ENCODE measurements around the gene SRXN1. TPM values are rescaled to one million over a fixed set of nuclear protein-coding genes. Genes with fewer than 3 reads are reported as not detected.

SRXN1 gene
- total RNA-seq, 1 donor from 2014 or later, result 20.8 TPM

- Mint-ChIP-seq H3K27ac (ENCODE audit: unreplicated experiment) (no peak overlapping the region), H3K36me3 (ENCODE audit: low read depth) (peaks cover 5% of the 10 kb centered on the region), H3K27me3 (ENCODE audit: low read depth) (peaks cover 60% of the 10 kb centered on the region), H3K4me3 (ENCODE audit: unreplicated experiment) (no peak overlapping the region), H3K9me3 (ENCODE audit: low read depth) (peaks cover 13% of the 10 kb centered on the region), H3K4me1 (ENCODE audit: low read depth) (peaks cover 4% of the 10 kb centered on the region)
- DNase-seq (ENCODE audit: low spot score), result no peak
- TF ChIP-seq, protein P1, sequence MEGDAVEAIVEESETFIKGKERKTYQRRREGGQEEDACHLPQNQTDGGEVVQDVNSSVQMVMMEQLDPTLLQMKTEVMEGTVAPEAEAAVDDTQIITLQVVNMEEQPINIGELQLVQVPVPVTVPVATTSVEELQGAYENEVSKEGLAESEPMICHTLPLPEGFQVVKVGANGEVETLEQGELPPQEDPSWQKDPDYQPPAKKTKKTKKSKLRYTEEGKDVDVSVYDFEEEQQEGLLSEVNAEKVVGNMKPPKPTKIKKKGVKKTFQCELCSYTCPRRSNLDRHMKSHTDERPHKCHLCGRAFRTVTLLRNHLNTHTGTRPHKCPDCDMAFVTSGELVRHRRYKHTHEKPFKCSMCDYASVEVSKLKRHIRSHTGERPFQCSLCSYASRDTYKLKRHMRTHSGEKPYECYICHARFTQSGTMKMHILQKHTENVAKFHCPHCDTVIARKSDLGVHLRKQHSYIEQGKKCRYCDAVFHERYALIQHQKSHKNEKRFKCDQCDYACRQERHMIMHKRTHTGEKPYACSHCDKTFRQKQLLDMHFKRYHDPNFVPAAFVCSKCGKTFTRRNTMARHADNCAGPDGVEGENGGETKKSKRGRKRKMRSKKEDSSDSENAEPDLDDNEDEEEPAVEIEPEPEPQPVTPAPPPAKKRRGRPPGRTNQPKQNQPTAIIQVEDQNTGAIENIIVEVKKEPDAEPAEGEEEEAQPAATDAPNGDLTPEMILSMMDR (IDR thresholded peaks at IDR 0.05), result no peak
These were observed 37.5 kb downstream of the SRXN1 start for GRCh38 chr20:615514-615913.

- H3K9me3 Mint-ChIP-seq (ENCODE audit: low read depth), result no peaks in the 10 kb centered on the region
- peak; percentile 20 for DNase-seq (ENCODE audit: low spot score)
- TF ChIP-seq, protein P1 (IDR thresholded peaks at IDR 0.05), result no peak
- H3K27ac Mint-ChIP-seq (ENCODE audit: unreplicated experiment), result no peak overlapping the region
- peaks cover 4% of the 10 kb centered on the region for H3K36me3 Mint-ChIP-seq (ENCODE audit: low read depth)
- peaks cover 4% of the 10 kb centered on the region for H3K4me1 Mint-ChIP-seq (ENCODE audit: low read depth)
- no peak overlapping the region for H3K4me3 Mint-ChIP-seq (ENCODE audit: unreplicated experiment)
- H3K27me3 Mint-ChIP-seq (ENCODE audit: low read depth), result peaks cover 50% of the 10 kb centered on the region
These were observed 41.2 kb downstream of the SRXN1 start for GRCh38 chr20:611843-612185.

GRCh38 chr20:611047-611842 lies 41.8 kb downstream of the SRXN1 start:
- TF ChIP-seq, protein P1 (IDR thresholded peaks at IDR 0.05), result no peak
- peaks cover 46% of the 10 kb centered on the region for H3K27me3 Mint-ChIP-seq (ENCODE audit: low read depth)
- peaks cover 5% of the 10 kb centered on the region for H3K4me1 Mint-ChIP-seq (ENCODE audit: low read depth)
- no peak overlapping the region for H3K27ac Mint-ChIP-seq (ENCODE audit: unreplicated experiment)
- H3K36me3 Mint-ChIP-seq (ENCODE audit: low read depth), result peaks cover 4% of the 10 kb centered on the region
- peak overlapping the region; percentile 25 for H3K4me3 Mint-ChIP-seq (ENCODE audit: unreplicated experiment)
- DNase-seq (ENCODE audit: low spot score), result peak; percentile 54
- no peaks in the 10 kb centered on the region for H3K9me3 Mint-ChIP-seq (ENCODE audit: low read depth)

DNA sequence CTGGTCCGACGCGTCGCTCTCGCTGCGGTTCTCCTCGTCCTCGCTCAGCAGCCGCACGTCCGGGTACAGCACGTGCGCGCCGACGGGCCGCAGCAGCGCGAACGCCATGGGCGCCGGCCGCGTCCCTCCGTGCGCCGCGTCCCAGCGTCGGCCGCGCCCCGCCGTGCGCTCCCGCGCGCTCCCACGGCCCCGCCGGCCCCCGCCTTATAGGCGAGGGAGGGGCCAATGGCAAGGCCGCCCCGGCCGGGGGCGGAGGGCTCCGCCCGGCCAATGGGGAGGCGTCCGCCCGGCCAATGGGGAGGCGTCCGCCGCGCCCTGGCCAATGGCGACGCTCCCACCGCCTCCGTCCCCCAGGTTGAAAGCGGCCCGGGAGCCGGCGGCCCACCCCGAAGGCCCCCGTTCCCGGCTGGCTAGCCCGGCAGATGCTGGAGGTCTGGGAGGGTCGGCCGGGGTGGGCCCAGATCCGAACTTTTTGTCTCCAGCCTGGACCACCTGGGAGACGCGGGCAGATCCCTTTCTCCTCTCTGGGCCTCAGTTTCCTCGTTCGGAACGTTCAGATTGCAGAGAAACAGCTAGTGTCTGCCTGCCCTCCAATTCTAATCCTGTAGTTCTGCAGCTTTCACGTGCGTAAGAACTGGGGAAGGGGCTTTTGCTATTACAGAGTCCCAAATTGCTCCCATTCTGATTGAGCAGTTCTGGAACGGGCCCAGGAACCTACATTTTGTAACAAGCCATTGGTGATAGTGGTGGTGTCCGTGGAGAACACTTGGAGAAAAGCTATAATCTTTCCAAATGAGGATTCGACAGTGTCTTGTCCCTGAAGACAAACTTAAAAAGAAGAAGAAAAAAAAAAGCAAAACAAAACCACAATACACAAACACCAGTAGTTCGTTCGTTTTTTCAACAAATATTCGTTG lies 42.6 kb downstream of the SRXN1 start, which contains the start of gene TCF15:
Gene TCF15, minus strand, starts transcription at position 180 of the 917 bp plus-strand sequence. Its CDS starts 72 bp downstream, at position 108.
- H3K36me3 Mint-ChIP-seq (ENCODE audit: low read depth), result peaks cover 4% of the 10 kb centered on the region
- DNase-seq (ENCODE audit: low spot score), result no peak
- TF ChIP-seq, protein P1 (IDR thresholded peaks at IDR 0.05), result no peak
- peak within 1 kb of the TSS; percentile 28 for H3K4me3 Mint-ChIP-seq (ENCODE audit: unreplicated experiment)
- H3K27ac Mint-ChIP-seq (ENCODE audit: unreplicated experiment), result no peak within 1 kb of the TSS
- peaks cover 11% of the 10 kb centered on the region for H3K4me1 Mint-ChIP-seq (ENCODE audit: low read depth)
- H3K9me3 Mint-ChIP-seq (ENCODE audit: low read depth), result no peaks in the 10 kb centered on the region
- peaks cover 46% of the 10 kb centered on the region for H3K27me3 Mint-ChIP-seq (ENCODE audit: low read depth)

DNA sequence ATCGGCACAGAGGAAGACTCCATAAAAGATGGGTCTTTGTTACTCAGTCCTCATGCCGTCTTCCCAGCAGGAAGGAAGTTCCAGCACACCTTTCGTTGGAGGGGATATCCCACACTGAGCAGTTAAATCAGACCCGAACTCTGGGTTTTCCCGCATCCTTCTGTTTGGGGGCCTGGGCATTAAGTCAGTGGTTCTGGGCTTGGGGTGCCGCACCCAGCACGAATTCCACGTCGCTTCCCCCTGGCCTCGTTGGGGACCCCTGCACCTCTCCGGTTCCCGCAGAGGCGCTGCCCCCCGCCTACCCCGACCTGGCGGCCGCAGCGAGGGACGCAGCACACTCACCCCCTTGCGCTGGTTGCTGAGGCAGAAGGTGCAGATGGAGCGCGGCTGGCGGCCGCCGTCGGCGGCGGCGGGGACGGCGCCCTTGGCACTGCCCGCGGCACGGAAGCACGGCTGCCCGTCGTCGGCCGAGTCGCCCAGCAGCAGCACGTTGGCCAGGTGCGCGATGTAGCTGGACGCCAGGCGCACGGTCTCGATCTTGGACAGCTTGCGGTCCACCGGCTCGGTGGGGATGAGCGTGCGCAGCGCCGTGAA lies 43.5 kb downstream of the SRXN1 start:
- peaks cover 45% of the 10 kb centered on the region for H3K27me3 Mint-ChIP-seq (ENCODE audit: low read depth)
- no peak for DNase-seq (ENCODE audit: low spot score)

More for the DNA sequence above, 43.5 kb downstream of the SRXN1 start:
- TF ChIP-seq, protein P1 (IDR thresholded peaks at IDR 0.05), result no peak
- Mint-ChIP-seq H3K9me3 (ENCODE audit: low read depth) (no peaks in the 10 kb centered on the region), H3K36me3 (ENCODE audit: low read depth) (peaks cover 4% of the 10 kb centered on the region), H3K4me3 (ENCODE audit: unreplicated experiment) (peak overlapping the region; percentile 6), H3K4me1 (ENCODE audit: low read depth) (peaks cover 15% of the 10 kb centered on the region), H3K27ac (ENCODE audit: unreplicated experiment) (no peak overlapping the region)
